Measurements from ENCODE around the gene ATP2B2. TPM values are rescaled to one million over a fixed set of nuclear protein-coding genes. Genes with fewer than 3 reads are reported as not detected.

The ATP2B2 gene
- total RNA-seq, 1 donor from 2014 or later = 0.09 TPM

DNA sequence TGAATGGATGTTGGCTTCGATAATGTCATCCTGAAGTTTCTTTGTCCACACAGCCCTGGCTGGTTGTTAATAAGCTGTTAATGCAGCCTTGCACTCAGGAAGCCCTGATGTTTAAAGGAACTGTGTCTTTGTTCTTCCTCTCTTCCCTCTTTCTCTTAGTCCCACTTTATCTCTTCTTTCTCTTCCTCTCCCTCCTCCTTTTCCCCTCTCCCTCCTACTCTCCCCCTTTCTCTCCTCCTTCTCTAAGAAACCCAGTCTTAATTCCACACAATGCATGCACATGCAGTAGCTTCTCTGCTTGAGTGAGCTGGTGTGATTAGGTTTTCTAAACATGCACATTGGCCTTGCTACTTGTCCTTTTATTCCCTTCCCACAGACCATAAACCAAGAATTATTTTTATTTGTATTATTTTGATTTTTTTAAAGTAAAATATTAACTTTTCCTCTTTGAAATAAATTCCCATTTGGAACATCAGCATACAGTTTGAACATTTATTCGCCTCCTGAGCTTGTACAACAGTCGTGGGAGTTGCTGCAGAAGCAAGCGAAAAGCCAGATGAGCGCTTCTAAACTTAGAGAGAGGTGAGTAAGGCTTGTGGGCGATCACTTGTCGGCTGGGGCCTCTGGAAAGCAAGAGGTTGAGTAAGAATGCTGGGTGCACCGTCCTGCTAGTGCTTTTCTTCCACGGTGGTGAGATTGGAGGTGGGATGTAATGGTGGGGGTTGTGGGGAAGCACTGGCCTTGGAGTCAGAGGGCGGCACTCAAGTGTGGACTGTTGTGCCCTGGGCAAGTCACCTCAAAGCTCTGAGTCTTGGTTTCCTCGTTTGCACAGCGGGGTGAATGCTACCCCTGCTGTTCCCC, 219.9 kb downstream of the ATP2B2 start:
- H3K4me3 ChIP-seq = no peak overlapping the region
- intact Hi-C loops (cut with DNase I) = no loop called here
- no peaks in the 10 kb centered on the region for H3K4me1 ChIP-seq
- peak in 1 of 2 donors; percentile 13 for ATAC-seq
- H3K27me3 ChIP-seq (ENCODE audit: low read depth) = no peaks in the 10 kb centered on the region
- peaks cover 56% of the 10 kb centered on the region for H3K36me3 ChIP-seq
- no peaks in the 10 kb centered on the region for H3K9me3 ChIP-seq
- TF ChIP-seq, protein P1, sequence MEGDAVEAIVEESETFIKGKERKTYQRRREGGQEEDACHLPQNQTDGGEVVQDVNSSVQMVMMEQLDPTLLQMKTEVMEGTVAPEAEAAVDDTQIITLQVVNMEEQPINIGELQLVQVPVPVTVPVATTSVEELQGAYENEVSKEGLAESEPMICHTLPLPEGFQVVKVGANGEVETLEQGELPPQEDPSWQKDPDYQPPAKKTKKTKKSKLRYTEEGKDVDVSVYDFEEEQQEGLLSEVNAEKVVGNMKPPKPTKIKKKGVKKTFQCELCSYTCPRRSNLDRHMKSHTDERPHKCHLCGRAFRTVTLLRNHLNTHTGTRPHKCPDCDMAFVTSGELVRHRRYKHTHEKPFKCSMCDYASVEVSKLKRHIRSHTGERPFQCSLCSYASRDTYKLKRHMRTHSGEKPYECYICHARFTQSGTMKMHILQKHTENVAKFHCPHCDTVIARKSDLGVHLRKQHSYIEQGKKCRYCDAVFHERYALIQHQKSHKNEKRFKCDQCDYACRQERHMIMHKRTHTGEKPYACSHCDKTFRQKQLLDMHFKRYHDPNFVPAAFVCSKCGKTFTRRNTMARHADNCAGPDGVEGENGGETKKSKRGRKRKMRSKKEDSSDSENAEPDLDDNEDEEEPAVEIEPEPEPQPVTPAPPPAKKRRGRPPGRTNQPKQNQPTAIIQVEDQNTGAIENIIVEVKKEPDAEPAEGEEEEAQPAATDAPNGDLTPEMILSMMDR (IDR thresholded peaks at IDR 0.05) = no peak
- DNase-seq = no peak
- H3K27ac ChIP-seq = no peak overlapping the region

DNA sequence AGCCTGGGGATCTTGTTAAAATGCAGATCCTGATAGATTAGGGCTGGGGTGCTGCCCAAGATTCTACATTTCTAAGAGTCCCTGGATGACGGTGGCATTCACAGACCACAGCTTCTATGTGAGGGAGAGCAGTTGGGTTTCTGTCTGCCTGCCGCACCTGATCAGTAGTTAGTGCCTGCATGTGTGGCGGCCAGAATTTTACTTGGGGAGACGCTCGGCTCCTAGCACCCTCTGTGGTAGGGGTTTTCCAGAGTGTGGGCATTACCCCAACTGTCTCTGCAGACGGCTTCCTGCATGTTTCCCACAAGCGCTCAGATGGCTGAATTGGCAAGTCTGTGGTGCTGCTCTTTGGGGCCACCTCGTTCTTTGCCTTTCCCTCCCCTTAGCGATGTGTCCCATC, 220.9 kb downstream of the ATP2B2 start:
- Histone ChIP-seq H3K27ac (no peak overlapping the region), H3K36me3 (peaks cover 59% of the 10 kb centered on the region), H3K4me1 (no peaks in the 10 kb centered on the region), H3K4me3 (no peak overlapping the region), H3K9me3 (no peaks in the 10 kb centered on the region), H3K27me3 (ENCODE audit: low read depth) (no peaks in the 10 kb centered on the region)
- DNase-seq (no peak), ATAC-seq (no peak)
- TF ChIP-seq, protein P1 (IDR thresholded peaks at IDR 0.05) = no peak
- intact Hi-C loops (cut with DNase I) = no loop called here

DNA sequence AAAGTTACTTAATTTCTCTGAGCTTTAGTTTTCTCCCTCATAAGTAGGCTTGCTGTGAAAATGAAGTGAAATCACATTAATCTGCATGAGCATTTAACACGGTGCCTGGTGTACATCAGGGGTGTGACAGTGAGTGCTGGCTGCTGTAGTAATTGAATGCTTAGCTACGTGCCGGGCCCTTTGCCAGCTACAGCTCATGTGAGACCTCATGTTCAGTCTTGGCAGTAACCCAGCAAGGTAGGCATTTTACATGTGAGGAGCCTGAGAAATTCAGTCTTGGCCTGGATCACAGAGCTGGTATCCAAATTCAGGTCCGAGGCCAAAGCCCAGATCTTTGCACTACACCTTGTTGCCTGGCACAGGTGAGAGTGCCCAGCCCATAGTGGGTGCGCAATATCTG, 221.7 kb downstream of the ATP2B2 start:
- intact Hi-C loops (cut with DNase I) = no loop called here
- no peak overlapping the region for H3K27ac ChIP-seq
- H3K4me3 ChIP-seq = no peak overlapping the region
- H3K9me3 ChIP-seq = no peaks in the 10 kb centered on the region
- peaks cover 66% of the 10 kb centered on the region for H3K36me3 ChIP-seq
- H3K4me1 ChIP-seq = no peaks in the 10 kb centered on the region
- no peaks in the 10 kb centered on the region for H3K27me3 ChIP-seq (ENCODE audit: low read depth)
- DNase-seq = peak; percentile 61
- ATAC-seq = peak in 1 of 2 donors; percentile 33
- TF ChIP-seq, protein P1 (IDR thresholded peaks at IDR 0.05) = no peak

DNA sequence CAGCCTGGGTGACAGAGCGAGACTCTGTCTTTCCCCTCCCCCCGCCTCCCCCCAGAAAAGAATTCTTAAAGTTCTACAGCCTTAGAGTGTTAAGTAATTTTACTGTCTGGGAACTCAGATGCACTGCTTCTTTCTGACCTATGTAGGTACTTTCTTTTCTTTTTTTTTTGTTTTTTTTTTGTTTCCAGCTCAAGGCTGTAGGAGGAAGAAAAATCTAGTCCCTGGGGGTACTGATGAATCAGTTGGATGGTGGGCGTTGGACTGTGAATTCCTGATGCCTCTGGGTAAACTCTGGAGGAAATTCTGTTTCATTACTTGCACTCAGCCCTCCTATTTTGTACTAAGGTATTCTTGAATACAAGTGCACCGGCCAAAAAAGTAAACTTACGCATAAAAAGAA, 223.4 kb downstream of the ATP2B2 start:
- TF ChIP-seq, protein P1 (IDR thresholded peaks at IDR 0.05) = no peak
- Histone ChIP-seq H3K4me1 (no peaks in the 10 kb centered on the region), H3K9me3 (no peaks in the 10 kb centered on the region), H3K36me3 (peaks cover 76% of the 10 kb centered on the region), H3K27me3 (ENCODE audit: low read depth) (no peaks in the 10 kb centered on the region), H3K27ac (no peak overlapping the region), H3K4me3 (no peak overlapping the region)
- DNase-seq (no peak), ATAC-seq (no peak)
- intact Hi-C loops (cut with DNase I) = no loop called here

DNA sequence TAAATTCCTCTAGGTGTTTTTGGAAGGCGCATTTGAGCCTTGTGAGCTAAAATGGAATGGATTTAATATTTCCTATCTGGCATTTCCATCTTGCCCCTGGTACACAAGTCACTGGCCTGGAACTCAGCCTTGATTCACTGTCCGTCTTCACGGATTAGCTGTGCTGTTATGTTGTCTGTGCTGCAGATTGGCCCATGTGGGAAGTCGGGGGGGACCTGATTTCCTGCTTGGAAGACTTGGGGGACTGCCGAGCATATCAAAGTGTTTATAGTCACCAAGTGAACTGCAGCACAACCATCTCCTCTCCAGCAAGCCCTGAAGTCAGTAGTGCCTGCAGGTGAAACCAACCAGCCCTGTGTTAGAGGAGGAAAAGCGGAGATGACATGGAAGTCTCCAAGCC, 224.8 kb downstream of the ATP2B2 start:
- Histone ChIP-seq H3K27me3 (ENCODE audit: low read depth) (no peaks in the 10 kb centered on the region), H3K27ac (no peak overlapping the region), H3K36me3 (peaks cover 77% of the 10 kb centered on the region), H3K4me3 (no peak overlapping the region), H3K9me3 (no peaks in the 10 kb centered on the region), H3K4me1 (no peaks in the 10 kb centered on the region)
- TF ChIP-seq, protein P1 (IDR thresholded peaks at IDR 0.05) = no peak
- no peak for DNase-seq
- intact Hi-C loops (cut with DNase I) = no loop called here
- ATAC-seq = no peak
